HEK293 (cell line): ENCODE data around the gene PRKCE.

Experiments
- CTCF ChIA-PET: fragments of 350-600 bp; formaldehyde crosslinking; extraction: SDS; loops from one replicate; lab custom pipeline; 2021; ENCODE audit warnings: antibody characterized with exemption; lab: Yijun Ruan, JAX
- POLR2A ChIA-PET: fragments of 300-600 bp; formaldehyde crosslinking; extraction: SDS; loops from one replicate; lab custom pipeline; 2020; ENCODE audit warnings: antibody characterized with exemption, inconsistent platforms; lab: Yijun Ruan, JAX
- H3K27ac ChIP-seq: fragments of 200-500 bp; sonication (Bioruptor generic); 2 replicates; pipeline ENCODE4 v1.5.1; 2014; ENCODE audit warnings: low read depth, low read length, control low read depth, inconsistent platforms; ENCODE audit errors: extremely low read depth
- H3K36me3 ChIP-seq, 2 experiments: fragments of 200-500 bp in 1 of 2; sonication (Bioruptor generic) in 1 of 2; 1 replicate in 1 of 2; 2 replicates in 1 of 2; pipeline ENCODE4 v1.5.1; 2014 to 2017; ENCODE audit warnings: inconsistent platforms in 2 of 2, low read length in 2 of 2; ENCODE audit not compliant: control insufficient read depth in 2 of 2, insufficient read depth in 1 of 2
- H3K4me1 ChIP-seq: fragments of 200-500 bp; sonication (Bioruptor generic); 2 replicates; pipeline ENCODE4 v1.5.1; 2014; ENCODE audit warnings: mild to moderate bottlenecking, low read length, inconsistent platforms; ENCODE audit not compliant: control insufficient read depth, insufficient read depth
- H3K4me3 ChIP-seq: 2 replicates; pipeline ENCODE4 v1.5.1; 2011; ENCODE audit warnings: low read depth, mild to moderate bottlenecking, control low read depth, low read length, moderate library complexity
- H3K9me3 ChIP-seq: fragments of 200-500 bp; sonication (Bioruptor generic); 2 replicates; pipeline ENCODE4 v1.5.1; 2014; ENCODE audit warnings: low read depth, low read length, inconsistent platforms; ENCODE audit not compliant: control insufficient read depth, insufficient read depth
- BCL11B ChIP-seq: fragments of 450-650 bp; formaldehyde crosslinking; IDR thresholded peaks from 2 replicates; pipeline ENCODE4 v1.5.1; 2016; ENCODE audit warnings: low read depth, missing biosample characterization, missing genetic modification characterization
- GFI1B ChIP-seq: fragments of 450-650 bp; formaldehyde crosslinking; IDR thresholded peaks from 2 replicates; pipeline ENCODE4 v1.5.1; 2016; ENCODE audit warnings: missing biosample characterization, missing genetic modification characterization
- HOXA7 ChIP-seq: sonication (generic); formaldehyde crosslinking; IDR thresholded peaks from 2 replicates; pipeline ENCODE4 v1.8.1; 2022; ENCODE audit warnings: missing genetic modification reagents, borderline replicate concordance
- KLF7 ChIP-seq: fragments of 450-650 bp; formaldehyde crosslinking; IDR thresholded peaks from 2 replicates; pipeline ENCODE4 v1.5.1; 2016; ENCODE audit warnings: missing biosample characterization, missing genetic modification characterization, borderline replicate concordance
- OSR2 ChIP-seq: fragments of 450-650 bp; formaldehyde crosslinking; IDR thresholded peaks from 2 replicates; pipeline ENCODE4 v1.5.1; 2016; ENCODE audit warnings: missing biosample characterization, missing genetic modification characterization
- ZBTB44 ChIP-seq: fragments of 450-650 bp; IDR thresholded peaks from 2 replicates; pipeline ENCODE4 v1.5.1; 2018; ENCODE audit warnings: missing biosample characterization, mild to moderate bottlenecking, missing genetic modification characterization
- ZNF132 ChIP-seq: fragments of 450-650 bp; formaldehyde crosslinking; IDR thresholded peaks from 2 replicates; pipeline ENCODE4 v1.5.1; 2017; ENCODE audit warnings: missing biosample characterization, missing genetic modification characterization, borderline replicate concordance
- ZNF155 ChIP-seq: fragments of 450-650 bp; formaldehyde crosslinking; IDR thresholded peaks from 2 replicates; pipeline ENCODE4 v1.5.1; 2016; ENCODE audit warnings: missing biosample characterization, missing genetic modification characterization
- ZNF157 ChIP-seq: fragments of 450-650 bp; formaldehyde crosslinking; IDR thresholded peaks from 2 replicates; pipeline ENCODE4 v1.5.1; 2016; ENCODE audit warnings: missing biosample characterization, missing genetic modification characterization
- ZNF292 ChIP-seq: fragments of 450-650 bp; formaldehyde crosslinking; IDR thresholded peaks from 2 replicates; pipeline ENCODE4 v1.5.1; 2016; ENCODE audit warnings: low read depth, missing biosample characterization, missing genetic modification characterization, borderline replicate concordance
- ZNF324 ChIP-seq: fragments of 450-650 bp; formaldehyde crosslinking; IDR thresholded peaks from 2 replicates; pipeline ENCODE4 v1.5.1; 2016; ENCODE audit warnings: missing biosample characterization, missing genetic modification characterization
- ZNF354C ChIP-seq: fragments of 450-650 bp; formaldehyde crosslinking; IDR thresholded peaks from 2 replicates; pipeline ENCODE4 v1.5.1; 2016; ENCODE audit warnings: missing biosample characterization, missing genetic modification characterization, low read depth, borderline replicate concordance
- ZNF473 ChIP-seq: fragments of 450-650 bp; formaldehyde crosslinking; IDR thresholded peaks from 2 replicates; pipeline ENCODE4 v1.5.1; 2017; ENCODE audit warnings: missing biosample characterization, missing genetic modification characterization
- ZNF549 ChIP-seq: fragments of 450-650 bp; IDR thresholded peaks from 2 replicates; pipeline ENCODE4 v1.5.1; 2018; ENCODE audit warnings: missing biosample characterization, missing genetic modification characterization, mild to moderate bottlenecking, inconsistent platforms, moderate library complexity
- ZNF629 ChIP-seq: fragments of 450-650 bp; formaldehyde crosslinking; IDR thresholded peaks from 2 replicates; pipeline ENCODE4 v1.5.1; 2017; ENCODE audit warnings: missing biosample characterization, missing genetic modification characterization
- ZNF654 ChIP-seq: fragments of 450-650 bp; formaldehyde crosslinking; IDR thresholded peaks from 2 replicates; pipeline ENCODE4 v1.5.1; 2016; ENCODE audit warnings: low read depth, missing biosample characterization, missing genetic modification characterization
- ZNF701 ChIP-seq: fragments of 450-650 bp; formaldehyde crosslinking; IDR thresholded peaks from 2 replicates; pipeline ENCODE4 v1.5.1; 2016; ENCODE audit warnings: missing biosample characterization, missing genetic modification characterization
- ZNF777 ChIP-seq: fragments of 450-650 bp; formaldehyde crosslinking; IDR thresholded peaks from 2 replicates; pipeline ENCODE4 v1.5.1; 2017; ENCODE audit warnings: missing biosample characterization, missing genetic modification characterization, borderline replicate concordance
- ZNF785 ChIP-seq: fragments of 450-650 bp; formaldehyde crosslinking; IDR thresholded peaks from 2 replicates; pipeline ENCODE4 v1.5.1; 2016; ENCODE audit warnings: missing biosample characterization, missing genetic modification characterization
- ZNF792 ChIP-seq: fragments of 450-650 bp; formaldehyde crosslinking; IDR thresholded peaks from 2 replicates; pipeline ENCODE4 v1.5.1; 2016; ENCODE audit warnings: missing biosample characterization, missing genetic modification characterization
- TF ChIP-seq, protein P1 (sequence below): fragments of 450-650 bp; formaldehyde crosslinking; IDR thresholded peaks from 2 replicates; pipeline ENCODE4 v1.5.1; 2016; ENCODE audit warnings: missing biosample characterization, missing genetic modification characterization
- TF ChIP-seq, protein P2 (sequence below): fragments of 450-650 bp; formaldehyde crosslinking; conservative IDR thresholded peaks from 2 replicates; pipeline ENCODE4 v1.5.1; 2016; ENCODE audit warnings: low read depth, missing biosample characterization, missing genetic modification characterization

PRKCE gene

GRCh38 chr2:46236006-46236875 lies 584.8 kb downstream of the PRKCE start:
- no peaks in the 10 kb centered on the region for H3K9me3 ChIP-seq
- ChIA-PET CTCF (interaction anchor here (0.7 to 1.3 kb wide), 2 partner anchors 155 to 173 kb away, joined by 4 read pairs; no protein-coding TSS in a partner anchor), POLR2A (no interaction called here)
- TF ChIP-seq OSR2 (tag by site-specific recombination) (no peak), ZNF701 (tag by site-specific recombination) (no peak), HOXA7 (CRISPR knock-in tag) (no peak), ZNF629 (no peak), ZNF157 (tag by site-specific recombination) (no peak), ZNF777 (tag by site-specific recombination) (no peak), BCL11B (no peak), ZNF549 (tag by site-specific recombination) (no peak), ZNF155 (tag by site-specific recombination) (no peak), ZNF792 (tag by site-specific recombination) (no peak), ZNF654 (tag by site-specific recombination) (no peak), ZNF473 (no peak)
- H3K27ac ChIP-seq: no peak overlapping the region
- H3K36me3 ChIP-seq: no peaks in the 10 kb centered on the region
- no peak overlapping the region for H3K4me3 ChIP-seq
- no peaks in the 10 kb centered on the region for H3K4me1 ChIP-seq

DNA sequence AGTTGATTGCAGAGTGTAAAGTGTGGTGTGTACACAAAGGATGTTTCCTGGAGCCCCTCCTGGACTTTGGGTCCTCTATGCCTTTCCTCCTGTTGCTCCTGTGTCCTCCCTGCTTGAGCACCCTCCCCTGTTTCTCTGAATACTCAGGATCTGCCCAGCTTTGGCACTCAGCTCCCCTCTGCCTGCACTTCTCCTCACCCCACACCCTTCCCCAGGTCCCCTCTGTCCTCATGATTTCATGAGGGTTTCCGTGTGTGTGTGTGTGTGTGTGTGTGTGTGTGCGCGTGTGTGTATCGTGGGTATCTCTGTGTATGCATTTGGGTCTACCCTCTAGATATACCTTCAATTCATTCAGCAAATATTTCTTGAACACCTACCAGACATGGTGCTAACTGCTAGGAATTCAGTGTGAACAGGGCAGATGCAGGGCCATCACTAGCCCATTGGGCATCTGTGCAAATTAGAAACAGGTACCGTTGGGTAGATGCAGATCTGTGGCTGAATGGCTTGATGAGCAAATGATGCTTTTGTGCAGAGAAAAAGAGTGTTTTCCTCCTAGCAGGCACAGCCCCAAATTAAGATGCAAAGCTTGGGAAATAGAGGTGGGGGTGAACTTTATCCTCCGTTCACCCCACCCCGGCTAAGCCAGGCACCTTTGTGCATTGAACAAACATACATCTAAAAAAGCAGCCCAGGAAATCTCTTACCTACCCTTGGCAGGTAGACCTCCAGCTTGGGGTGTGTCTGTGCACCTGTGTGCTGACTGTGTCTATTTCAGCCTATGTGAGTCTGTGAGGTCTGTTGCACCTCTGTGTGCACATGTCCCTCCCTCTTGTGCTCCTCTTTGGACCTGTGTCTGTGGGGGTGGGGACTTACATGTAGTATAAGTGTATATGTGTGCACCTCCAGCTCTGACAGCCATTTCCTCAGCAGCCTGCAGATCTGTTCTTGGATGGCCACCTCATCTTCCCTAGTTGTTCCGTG lies 585.7 kb downstream of the PRKCE start:
- no peak overlapping the region for H3K27ac ChIP-seq
- H3K4me1 ChIP-seq: no peaks in the 10 kb centered on the region
- H3K4me3 ChIP-seq: no peak overlapping the region
- ChIA-PET POLR2A (no interaction called here), CTCF (no interaction called here)
- no peaks in the 10 kb centered on the region for H3K36me3 ChIP-seq
- no peaks in the 10 kb centered on the region for H3K9me3 ChIP-seq
- TF ChIP-seq GFI1B (tag by site-specific recombination): no peak
- TF ChIP-seq ZNF132 (tag by site-specific recombination): no peak
- TF ChIP-seq KLF7 (tag by site-specific recombination): no peak
- TF ChIP-seq, protein P1, sequence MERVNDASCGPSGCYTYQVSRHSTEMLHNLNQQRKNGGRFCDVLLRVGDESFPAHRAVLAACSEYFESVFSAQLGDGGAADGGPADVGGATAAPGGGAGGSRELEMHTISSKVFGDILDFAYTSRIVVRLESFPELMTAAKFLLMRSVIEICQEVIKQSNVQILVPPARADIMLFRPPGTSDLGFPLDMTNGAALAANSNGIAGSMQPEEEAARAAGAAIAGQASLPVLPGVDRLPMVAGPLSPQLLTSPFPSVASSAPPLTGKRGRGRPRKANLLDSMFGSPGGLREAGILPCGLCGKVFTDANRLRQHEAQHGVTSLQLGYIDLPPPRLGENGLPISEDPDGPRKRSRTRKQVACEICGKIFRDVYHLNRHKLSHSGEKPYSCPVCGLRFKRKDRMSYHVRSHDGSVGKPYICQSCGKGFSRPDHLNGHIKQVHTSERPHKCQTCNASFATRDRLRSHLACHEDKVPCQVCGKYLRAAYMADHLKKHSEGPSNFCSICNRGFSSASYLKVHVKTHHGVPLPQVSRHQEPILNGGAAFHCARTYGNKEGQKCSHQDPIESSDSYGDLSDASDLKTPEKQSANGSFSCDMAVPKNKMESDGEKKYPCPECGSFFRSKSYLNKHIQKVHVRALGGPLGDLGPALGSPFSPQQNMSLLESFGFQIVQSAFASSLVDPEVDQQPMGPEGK (tag by site-specific recombination): no peak
- no peak for TF ChIP-seq ZNF354C
- no peak for TF ChIP-seq ZNF324
- TF ChIP-seq ZNF292: no peak
- no peak for TF ChIP-seq ZNF785 (tag by site-specific recombination)
- no peak for TF ChIP-seq ZBTB44
- TF ChIP-seq, protein P2, sequence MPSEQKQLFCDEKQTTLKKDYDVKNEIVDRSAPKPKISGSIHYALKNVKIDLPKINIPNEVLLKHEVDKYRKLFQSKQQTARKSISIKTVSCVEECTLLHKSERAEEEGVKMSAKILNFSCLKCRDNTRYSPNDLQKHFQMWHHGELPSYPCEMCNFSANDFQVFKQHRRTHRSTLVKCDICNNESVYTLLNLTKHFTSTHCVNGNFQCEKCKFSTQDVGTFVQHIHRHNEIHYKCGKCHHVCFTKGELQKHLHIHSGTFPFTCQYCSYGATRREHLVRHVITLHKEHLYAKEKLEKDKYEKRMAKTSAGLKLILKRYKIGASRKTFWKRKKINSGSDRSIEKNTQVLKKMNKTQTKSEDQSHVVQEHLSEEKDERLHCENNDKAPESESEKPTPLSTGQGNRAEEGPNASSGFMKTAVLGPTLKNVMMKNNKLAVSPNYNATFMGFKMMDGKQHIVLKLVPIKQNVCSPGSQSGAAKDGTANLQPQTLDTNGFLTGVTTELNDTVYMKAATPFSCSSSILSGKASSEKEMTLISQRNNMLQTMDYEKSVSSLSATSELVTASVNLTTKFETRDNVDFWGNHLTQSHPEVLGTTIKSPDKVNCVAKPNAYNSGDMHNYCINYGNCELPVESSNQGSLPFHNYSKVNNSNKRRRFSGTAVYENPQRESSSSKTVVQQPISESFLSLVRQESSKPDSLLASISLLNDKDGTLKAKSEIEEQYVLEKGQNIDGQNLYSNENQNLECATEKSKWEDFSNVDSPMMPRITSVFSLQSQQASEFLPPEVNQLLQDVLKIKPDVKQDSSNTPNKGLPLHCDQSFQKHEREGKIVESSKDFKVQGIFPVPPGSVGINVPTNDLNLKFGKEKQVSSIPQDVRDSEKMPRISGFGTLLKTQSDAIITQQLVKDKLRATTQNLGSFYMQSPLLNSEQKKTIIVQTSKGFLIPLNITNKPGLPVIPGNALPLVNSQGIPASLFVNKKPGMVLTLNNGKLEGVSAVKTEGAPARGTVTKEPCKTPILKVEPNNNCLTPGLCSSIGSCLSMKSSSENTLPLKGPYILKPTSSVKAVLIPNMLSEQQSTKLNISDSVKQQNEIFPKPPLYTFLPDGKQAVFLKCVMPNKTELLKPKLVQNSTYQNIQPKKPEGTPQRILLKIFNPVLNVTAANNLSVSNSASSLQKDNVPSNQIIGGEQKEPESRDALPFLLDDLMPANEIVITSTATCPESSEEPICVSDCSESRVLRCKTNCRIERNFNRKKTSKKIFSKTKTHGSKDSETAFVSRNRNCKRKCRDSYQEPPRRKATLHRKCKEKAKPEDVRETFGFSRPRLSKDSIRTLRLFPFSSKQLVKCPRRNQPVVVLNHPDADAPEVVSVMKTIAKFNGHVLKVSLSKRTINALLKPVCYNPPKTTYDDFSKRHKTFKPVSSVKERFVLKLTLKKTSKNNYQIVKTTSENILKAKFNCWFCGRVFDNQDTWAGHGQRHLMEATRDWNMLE (tag by site-specific recombination): no peak
